CD4-positive, alpha-beta T cell treated with Interleukin-2 at 100 ng/mL for 4 hours (primary cell): ENCODE data around the gene UPK2.

ENCODE experiments used
- DNase-seq: peaks from one replicate; pipeline ENCODE4 v3.0.0-alpha.2; 2020; ENCODE audit warnings: low spot score

Gene UPK2

DNA sequence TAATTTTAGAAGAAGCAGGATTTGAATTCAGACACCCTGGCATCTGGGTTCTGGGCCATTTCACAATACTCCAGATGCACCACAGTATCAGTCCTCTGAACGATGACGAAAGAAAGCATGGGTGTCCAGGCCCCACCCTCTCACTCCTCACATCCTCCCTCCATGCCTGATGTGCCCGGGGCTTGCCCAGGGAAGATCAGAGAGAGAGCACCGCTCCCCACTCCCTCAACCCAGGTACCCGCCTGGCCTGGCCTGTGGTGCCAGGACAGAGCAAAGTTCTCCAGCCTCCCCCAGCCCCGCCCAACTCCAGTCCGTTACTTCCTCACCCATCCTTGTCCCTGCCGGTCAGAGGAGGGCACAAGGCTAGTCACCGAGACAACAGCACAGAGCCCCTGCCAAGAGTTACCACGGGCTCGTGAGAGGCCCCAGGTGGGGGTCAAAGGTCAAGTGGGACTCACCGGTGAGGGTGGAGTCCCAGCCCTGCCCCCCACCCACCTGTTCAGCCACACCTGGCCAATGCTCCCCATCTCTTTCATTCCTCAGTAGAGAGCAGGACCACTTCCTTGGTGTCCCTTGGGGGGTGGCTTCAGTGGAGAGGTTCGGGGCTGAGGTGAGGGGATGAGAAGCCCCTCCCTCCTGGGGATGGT, 38.5 kb upstream of the UPK2 start:
- peak; percentile 62 for DNase-seq

DNA sequence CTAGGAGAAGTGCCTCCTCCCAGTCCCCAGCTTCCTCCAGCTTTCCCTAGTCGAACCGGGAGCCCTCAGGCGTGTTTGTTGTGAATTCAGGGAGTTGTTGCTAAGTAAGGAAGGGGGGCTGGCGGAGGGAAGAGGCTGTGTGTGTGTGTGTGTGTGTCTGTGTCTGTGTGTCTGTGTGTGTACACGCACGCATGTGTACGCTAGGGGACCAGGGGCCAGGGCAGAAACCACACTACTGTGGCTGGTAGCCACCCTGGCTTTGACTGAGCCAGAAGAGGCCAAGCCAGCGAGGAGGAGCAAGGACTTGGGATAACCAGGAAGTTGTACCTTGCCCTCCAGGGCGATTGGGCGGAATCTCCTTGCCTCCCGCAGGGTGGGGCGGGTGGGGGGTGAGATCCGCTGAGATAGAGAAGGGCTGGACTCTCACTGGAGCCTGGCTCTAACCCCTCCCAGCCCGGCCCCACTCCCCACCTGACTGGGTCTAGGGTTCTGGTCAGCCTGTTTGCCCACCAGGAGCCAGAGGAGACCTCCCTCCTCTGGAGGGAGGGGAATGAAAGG, 37.9 kb upstream of the UPK2 start:
- DNase-seq = peak; percentile 63

DNA sequence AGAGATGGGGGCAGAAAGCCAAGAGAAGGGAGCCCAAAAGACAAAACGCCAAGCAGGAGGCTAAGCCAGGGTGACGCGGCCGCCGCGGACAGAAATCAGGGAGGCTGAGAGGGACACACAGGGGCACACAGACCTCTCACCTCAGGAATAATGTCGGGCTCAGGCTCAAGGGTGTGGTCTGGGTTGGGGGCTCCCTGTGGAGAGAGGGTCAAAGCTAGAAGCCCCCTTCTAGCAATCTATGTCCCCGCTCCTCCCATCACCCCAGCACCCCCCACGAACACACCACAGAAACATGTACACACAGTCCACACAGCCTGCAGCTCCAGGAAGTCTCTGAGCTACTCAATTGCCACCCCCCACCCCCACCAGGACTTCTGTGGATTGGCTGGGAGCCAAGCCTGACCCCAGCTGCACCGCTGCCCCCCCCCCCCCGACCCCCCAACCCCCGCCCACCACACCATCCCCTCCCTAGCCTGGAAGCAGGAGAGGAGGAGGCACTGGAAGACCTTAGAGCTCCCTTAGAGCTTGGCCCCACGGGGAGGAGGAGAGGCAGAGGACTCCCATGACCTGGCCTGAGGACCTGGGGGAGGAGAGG, 37.3 kb upstream of the UPK2 start:
- peak; percentile 40 for DNase-seq

DNA sequence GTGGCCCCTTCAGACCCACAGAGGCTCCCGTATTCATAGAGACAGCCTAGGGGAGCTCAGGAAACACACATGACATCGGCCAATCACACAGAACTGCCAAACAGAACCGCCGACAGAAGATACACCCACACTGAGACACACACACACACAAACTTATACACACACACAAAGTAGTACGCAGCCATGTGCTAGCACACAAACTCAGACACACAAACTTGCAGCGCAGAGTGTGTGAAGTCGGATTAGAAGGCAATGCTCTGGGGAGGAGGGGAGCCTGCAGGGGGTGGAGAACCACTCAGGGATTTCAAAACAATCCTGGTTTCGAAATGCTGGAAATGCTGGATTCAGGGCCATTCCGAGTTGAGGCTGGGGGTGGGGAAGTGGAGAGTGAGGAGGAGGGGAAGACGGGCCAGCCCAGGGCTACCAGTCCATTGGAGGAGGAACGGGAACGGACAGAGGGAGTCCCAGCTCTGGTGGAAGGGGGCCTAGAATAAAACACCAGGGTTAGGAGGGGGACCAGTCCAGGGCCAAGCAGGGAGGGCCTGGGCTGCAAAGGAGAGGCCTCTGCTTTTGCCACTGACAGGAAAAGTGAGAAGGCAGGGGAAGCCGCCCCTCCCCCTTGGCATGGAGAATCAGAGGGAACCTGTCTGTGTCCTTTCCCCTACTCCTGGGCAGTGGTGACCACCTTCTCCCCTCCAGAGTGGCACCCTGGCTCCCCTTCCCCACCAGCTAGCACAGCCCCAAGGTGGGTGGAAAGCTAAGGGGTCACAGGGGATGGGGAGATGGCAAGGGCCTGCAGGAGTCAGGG, 34.8 kb upstream of the UPK2 start:
- no peak for DNase-seq

DNA sequence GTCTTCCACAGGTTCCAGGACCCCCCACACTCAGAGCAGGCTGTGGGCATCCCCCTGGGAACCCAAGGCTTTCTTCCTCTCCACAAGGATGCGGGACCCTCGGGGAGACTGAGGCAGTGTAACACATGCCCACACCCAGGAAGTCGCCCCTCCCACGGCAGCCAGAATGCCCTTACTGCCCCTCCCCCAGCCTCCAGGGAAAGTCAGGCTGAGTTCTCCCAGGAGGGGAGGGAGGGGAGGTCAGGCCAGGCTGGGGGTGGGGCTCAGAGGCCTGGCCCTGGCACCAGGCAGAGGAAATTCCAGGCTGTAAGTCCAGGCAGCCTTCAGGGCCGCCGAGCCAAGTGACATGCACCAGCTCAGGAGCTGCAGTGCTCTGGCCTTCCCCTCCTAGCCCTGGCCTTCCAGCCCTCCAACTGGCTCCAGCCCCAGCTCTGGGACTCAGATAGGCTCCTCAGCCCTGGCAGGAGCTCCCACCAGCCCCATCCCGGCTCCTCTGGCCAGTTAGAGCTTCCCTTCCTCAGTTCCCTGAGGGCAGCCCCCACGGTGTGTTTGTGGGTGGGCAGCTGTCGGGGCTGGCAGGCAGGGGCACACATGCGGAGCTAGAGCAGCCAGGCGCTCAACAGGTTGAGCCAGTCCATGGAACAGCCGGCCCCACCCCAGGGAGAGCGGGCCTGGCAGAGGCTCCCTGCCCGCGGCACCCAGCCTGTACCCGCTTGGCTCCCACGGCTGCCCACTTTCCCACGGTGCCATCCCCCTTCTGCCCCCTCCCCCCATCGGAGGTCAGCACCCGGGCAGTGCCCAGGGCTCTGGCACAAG, 34.0 kb upstream of the UPK2 start:
- DNase-seq = no peak

DNA sequence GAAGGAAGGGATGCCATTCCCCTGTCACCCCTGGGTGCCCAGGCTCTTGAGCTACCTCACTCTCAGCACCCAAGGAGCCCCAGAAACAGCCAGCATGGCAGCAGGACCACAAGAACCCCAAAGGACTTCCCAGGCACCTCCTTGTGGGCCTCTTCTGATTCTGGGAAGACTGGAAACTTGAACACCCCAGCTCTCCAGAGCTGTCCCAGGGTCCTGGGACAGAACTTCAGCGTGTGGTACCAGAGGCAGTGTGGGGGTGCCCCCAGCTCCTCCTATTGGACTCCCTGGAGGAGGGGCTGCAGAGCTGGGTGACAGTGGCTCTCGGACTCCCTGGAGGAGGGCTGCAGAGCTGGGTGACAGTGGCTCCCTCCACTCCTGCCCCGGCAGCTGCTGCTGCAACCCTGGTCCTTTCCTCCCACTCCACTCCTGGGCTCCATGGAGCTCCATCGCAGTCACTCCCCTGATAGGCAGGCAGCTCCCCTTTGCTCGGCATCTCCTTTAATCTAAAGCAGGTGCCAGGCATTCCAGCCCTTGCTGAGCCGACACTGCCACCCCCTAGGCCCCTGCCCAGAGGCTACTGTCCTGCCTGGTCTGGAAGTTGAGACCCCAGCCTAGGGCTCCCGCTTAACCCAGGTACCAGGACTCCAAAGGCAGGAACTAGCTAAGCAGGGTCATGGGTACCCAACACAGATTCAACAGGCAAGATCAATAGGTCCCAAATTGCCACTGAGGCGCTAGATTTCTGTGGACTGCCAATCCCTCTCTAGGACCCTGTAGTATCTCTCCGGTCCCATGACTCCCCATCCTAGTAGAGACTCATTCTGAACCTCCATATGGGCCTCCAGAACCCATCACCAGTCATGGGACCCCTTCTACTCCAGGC, 33.1 kb upstream of the UPK2 start:
- DNase-seq = no peak

DNA sequence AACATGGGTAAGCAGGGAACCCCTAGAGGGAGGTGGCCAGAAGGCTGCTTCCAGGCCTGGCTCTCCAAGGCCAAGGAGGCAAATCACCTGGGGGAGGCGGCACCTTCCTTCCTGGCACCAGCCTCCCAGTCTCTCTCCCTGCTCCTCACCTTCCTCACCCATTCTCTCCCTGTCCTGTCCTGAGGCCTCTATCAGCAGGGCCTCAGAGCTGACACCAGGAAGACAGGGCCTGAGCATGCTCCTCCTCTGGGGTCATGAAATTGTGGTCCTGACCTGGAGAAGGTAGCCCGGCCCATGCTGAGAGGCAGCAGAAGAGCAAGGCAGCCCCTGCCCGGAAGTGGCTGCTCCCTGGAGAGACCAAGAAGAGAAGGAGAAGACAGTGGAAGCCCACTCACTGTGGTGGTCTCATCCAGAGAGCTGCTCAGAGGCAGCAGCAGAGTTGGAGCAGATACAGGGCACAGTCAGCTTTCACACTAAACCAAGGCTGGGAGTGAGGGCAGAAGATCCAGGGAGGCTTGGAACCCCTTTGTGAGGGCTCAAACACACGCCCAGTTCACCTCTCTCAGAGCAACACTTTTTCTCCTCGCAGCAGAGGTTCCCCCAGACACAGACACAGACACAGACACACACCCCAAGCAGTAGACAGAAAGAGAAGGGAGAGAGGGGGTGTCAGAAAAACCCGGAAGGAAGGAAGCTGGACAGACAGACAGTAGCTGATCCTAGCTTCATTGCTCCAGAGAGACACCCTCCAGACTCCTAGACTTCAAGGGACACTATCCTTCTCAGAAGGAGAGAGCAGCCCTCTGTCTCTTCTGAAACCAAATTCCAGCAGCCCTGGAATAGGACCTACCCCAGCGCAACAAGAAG, 32.1 kb upstream of the UPK2 start:
- peak; percentile 61 for DNase-seq

DNA sequence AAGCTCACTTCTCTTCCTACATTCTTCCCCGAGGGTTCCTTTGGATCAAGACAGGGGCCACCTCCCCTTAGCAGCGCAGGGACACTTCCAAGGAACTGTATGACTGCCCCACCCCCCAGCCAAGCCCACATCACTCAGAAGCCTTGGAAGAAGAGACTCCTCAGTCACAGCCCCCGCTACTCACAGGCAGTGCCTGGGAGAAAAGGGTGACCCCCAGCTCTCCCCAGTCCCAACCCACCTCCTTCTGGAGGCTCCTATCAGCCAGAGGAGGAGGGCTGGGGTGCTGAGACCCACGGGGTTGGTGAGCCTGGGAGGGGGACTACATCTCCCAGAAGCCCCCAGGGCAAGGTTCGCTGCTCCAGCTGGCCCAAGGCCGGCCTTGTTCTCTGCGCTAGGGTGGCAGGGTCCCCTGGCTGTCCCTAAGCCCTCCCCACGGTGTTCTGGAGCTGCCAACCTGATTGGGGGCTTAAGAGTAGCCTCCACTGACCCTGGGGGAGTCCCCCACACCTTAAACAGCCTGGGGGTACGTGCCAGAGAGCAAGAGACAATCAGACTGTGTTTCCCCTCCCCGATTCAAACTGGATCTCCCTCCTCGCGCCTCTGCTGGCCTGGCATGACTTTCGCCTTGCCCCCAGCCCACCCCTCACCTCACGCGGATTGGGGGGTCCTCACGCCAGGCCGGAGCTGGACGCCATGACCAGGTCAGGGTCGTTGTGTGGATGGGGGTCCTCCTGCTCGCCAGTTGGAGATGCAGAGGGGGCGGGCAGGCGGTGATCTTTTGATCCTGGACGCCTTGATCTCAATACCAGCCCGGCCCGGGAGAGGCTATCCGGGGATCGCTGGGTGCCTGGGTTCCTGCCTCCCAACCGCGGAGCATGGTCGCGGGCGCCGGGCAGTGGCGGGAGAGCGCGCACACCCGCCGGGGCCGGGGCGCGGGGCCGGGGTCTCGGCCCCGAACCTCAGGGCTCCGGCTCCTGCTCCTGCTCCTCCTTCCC, 31.2 kb upstream of the UPK2 start:
- no peak for DNase-seq

DNA sequence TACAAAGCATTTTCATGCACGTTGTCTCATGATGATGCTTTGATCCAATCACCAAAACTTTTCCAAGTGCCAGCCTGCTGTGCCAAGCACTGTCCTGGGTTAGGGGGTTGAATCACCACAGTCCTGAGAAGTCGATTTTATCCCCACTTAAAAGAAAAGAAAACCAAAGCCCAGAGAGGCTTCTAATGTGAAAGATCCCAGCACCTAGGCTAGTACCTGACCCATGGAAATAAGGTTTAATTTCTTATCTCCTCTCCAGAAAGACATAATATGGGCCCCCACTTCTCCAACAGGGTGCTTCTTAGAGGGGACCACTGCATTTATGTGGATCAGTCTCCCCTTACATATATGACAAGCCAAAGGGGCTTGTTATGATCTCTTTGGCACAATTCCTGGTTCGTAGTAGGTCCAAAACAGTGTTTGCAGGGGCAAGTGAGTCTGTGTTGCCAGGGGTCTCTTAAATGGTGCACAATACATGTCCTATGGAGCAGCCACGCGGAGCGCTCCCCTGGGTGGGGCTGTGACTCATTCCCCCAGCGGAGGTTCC, 28.5 kb upstream of the UPK2 start:
- no peak for DNase-seq

DNA sequence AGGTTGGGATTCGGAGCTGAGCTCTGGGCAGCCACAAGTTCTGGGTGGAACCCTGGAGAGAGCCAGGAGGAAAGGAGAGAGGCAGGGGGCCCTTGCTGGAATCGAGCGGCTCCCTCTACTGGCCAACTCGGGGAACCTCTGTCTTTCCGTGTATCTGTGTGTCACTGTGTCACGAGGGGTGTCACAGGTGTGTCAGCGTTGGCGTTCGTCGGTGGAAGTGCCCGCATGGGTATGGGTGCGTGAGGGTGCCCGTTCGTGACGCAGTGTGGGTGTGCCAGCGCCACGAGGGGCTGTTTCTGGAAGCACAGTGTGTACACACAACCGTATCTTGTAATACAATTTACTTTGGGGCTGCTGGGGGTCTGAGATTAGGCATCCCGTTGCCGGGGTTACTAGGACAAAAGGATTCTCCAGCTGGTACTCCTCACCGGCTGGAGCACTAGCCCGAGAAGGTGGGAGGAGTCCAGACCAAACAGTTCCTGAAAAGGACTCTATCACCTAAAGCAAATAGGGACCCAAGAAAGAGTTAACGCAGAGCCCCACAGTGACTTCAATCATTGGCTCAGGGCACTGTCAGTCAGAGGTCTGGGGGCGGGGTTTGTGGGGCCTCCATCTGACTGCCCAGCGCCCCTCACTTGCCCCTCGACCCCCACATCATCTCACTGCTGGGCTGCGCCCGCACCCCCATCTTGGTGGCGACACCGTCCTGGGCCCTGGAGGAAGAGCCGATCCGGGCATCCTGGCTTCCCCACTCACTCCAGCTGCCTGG, 27.8 kb upstream of the UPK2 start:
- DNase-seq = peak; percentile 95

DNA sequence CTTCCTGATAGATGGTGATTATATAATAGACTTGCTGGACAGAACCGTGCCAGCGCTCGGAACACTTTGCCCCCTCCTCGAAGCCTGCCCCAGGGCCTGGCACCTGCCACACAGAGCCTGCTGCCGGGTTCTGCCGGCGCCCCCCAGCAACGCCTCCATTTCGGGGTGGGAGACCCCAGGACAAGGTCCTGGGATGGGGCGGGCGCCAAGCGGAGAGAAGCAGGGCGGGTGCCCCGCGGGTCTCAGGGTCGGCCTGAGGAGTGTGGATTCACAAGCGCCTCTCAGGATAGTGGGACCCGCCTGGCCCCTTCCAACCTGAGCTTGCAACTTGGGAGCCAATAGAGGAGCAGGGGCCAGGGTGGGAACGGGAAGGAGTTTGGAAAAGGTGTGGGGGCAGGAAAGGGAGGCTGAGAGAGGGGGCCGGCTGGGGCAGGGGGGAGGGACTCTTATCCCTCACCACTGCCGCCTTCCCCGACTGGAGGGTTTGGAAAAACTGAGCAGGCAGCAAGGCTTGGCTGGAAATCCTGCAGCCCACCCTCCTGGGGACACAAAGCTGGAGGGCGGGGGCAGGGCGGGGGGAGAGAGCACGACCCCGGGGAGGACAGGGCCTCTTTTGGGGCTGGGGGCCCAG, 27.1 kb upstream of the UPK2 start:
- no peak for DNase-seq

DNA sequence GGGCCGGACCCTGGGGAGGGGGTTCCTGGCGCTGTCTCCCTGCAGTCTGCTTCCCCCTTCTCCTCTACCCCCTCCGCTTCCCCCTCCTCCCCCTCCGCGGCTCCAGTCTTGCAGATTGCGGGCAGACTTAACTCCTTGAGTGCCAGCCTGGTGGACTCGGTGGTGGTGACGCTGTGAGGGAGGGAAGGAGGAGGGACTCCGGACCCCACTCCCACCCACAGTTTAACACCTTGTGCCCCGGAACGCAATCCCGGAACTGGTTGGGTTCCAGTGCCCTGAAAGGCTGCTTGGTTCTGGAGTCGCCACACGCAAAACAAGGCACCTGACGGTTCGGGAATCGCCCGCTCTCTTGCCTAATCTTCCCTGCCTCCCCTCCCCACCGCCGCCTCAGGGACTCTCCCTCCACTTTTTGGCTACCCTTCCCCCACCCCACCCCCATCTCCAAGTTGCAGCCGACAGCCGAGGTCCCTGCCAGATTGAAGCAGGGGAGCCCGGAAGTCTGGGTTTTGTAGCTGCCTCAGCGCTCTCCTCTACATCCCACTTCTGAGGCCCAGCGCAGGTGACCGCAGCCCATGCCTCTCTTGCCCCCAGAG, 26.5 kb upstream of the UPK2 start:
- DNase-seq = peak; percentile 87

DNA sequence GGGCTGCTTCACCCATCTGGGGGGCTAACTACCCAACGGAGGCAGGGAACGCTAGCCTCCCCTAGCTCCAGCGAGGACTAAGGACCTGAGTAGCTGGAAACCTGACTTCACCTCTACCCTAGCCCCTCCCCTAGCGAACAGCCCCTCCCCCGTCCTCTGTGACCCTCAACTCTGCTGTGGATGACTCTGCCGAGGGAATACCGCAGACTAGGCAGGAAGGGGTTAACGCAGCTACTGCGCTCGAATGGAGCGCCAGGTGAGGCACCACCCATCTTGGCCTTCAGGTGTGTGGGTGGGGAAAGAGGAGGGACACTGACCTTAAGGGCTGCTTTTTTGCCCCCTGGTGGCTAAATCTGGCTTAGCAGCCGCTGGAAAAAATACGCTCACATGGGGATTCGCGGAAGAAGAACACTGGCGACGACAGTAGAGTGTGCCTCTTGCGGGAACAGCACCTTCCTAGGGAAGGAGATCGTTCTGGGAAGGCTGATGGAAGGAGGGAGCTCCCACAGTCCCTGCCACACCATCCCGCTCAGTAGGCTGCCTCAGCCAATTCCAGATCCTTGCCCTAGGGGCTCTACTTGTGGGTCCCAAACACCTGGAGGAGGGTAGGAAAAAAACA, 25.9 kb upstream of the UPK2 start:
- peak; percentile 90 for DNase-seq

DNA sequence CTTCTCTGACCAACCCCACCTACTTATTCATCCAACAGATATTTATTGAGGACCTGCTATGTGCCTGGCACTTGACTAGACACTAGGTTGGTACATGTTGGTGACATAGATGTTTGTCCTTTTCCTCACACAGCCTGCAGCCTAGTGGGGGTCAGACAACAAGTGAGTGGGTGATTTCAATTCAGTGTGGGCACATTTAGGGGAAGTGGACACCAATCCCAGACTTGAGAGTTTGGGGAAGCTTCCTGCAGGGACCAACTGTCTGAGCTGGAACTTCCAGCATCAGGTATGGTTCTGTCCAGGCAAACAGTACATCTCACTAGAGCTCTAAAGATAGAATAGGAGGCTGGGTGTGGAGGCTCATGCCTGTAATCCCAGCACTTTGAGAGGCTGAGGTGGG, 24.5 kb upstream of the UPK2 start:
- no peak for DNase-seq

DNA sequence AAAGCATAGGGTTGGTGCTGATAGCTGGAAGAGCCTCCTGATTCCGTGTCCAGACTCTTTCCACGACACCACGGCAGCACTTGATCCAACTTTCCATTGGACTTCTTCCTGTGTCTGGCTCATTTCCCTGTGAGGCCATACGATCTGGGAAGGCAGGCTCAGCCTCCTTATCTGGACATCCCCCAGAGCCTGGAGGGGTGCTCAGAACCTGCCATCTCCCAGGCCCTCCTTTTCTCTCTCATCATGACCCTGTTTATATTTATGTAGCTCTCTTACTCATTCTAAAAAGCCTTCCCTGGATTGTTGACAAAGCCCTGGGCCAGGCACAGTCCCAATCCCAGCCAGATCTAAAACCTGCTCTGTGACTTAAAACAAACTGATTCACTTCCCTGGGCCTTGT, 22.6 kb upstream of the UPK2 start:
- no peak for DNase-seq

DNA sequence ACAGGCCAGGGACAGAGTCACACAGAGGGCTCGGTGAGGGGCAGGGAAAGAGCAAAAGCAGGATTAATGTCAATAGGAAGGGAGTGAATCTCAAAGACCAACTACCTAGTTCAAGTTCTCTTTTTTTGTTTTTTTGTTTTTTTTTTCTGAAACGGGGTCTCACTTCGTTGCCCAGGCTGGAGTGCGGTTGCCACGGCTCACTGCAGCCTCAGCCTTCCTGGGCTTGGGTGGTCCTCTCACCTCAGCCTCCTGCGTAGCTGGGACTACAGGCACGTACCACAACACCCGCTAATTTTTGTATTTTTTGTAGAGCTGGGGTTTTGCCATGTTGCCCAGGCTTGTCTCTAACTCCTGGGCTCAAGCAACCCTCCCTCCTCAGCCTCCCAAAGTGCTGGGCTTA, 20.7 kb upstream of the UPK2 start:
- no peak for DNase-seq
